HepG2 (cell line): ENCODE data around the gene ASB3. TPM values are rescaled to one million over a fixed set of nuclear protein-coding genes. Genes with fewer than 3 reads are reported as not detected.

ENCODE experiments used
- ARNT ChIP-seq: fragments of 450-650 bp; IDR thresholded peaks from 2 replicates; pipeline ENCODE4 v1.6.1; 2017
- ATAD3A ChIP-seq: sonication (generic); formaldehyde crosslinking; IDR thresholded peaks from 2 replicates; pipeline ENCODE4 v1.4.0; 2020; ENCODE audit warnings: missing genetic modification reagents
- CBFB ChIP-seq: sonication (generic); formaldehyde crosslinking; IDR thresholded peaks from 2 replicates; pipeline ENCODE4 v1.4.0; 2020; ENCODE audit warnings: missing genetic modification reagents
- DDIT3 ChIP-seq: sonication (generic); formaldehyde crosslinking; IDR thresholded peaks from 2 replicates; pipeline ENCODE4 v1.4.0; 2020; ENCODE audit warnings: mild to moderate bottlenecking, missing genetic modification reagents
- HMGA1 ChIP-seq: sonication (generic); formaldehyde crosslinking; conservative IDR thresholded peaks from 2 replicates; pipeline ENCODE4 v1.4.0; 2020; ENCODE audit warnings: missing genetic modification reagents
- MXD4 ChIP-seq: IDR thresholded peaks from 2 replicates; pipeline ENCODE4 v1.6.1; 2016; ENCODE audit warnings: mild to moderate bottlenecking, missing biosample characterization, missing genetic modification reagents
- PAF1 ChIP-seq: IDR thresholded peaks from 2 replicates; pipeline ENCODE4 v1.6.1; 2016; ENCODE audit warnings: missing genetic modification reagents, missing compliant biosample characterization
- RARG ChIP-seq: sonication (generic); formaldehyde crosslinking; IDR thresholded peaks from 2 replicates; pipeline ENCODE4 v1.4.0; 2020; ENCODE audit warnings: low read depth, mild to moderate bottlenecking, missing genetic modification reagents
- SSRP1 ChIP-seq: IDR thresholded peaks from 2 replicates; pipeline ENCODE4 v1.6.1; 2016; ENCODE audit warnings: control low read depth
- THYN1 ChIP-seq: sonication (generic); formaldehyde crosslinking; IDR thresholded peaks from 2 replicates; pipeline ENCODE4 v1.8.1; 2023; ENCODE audit warnings: low read depth, mild to moderate bottlenecking, moderate library complexity, missing genetic modification reagents, borderline replicate concordance
- ZBTB7A ChIP-seq: sonication (generic); formaldehyde crosslinking; IDR thresholded peaks from 2 replicates; pipeline ENCODE4 v1.8.0; 2022; ENCODE audit warnings: mild to moderate bottlenecking, missing genetic modification reagents
- ZFP37 ChIP-seq: sonication (generic); formaldehyde crosslinking; IDR thresholded peaks from 2 replicates; pipeline ENCODE4 v1.4.0; 2020; ENCODE audit warnings: missing genetic modification reagents, borderline replicate concordance
- ZNF652 ChIP-seq: IDR thresholded peaks from 2 replicates; pipeline ENCODE4 v1.6.1; 2016; ENCODE audit warnings: low read depth, borderline replicate concordance
- ZNF883 ChIP-seq: sonication (generic); formaldehyde crosslinking; IDR thresholded peaks from 2 replicates; pipeline ENCODE4 v1.5.1; 2020; ENCODE audit warnings: mild to moderate bottlenecking, missing genetic modification reagents; ENCODE audit errors: not compliant biosample characterization
- ZSCAN25 ChIP-seq: sonication (generic); formaldehyde crosslinking; IDR thresholded peaks from 2 replicates; pipeline ENCODE4 v1.8.0; 2022; ENCODE audit warnings: mild to moderate bottlenecking, missing genetic modification reagents
- polyA plus RNA-seq, 8 experiments: library from polyadenylated mRNA; depleted of rRNA in 3 of 8; stranded (reverse) in 7 of 8; unstranded in 1 of 8; fragments of >200 nt; fragmentation: Illumina TruSeq in 4 of 8; extraction: Trizol in 4 of 8; gene quantifications; 2 replicates each; pipeline versions ENCODE4 v1.2.1 to v1.2.3, GENCODE V29; 2011 to 2016; ENCODE audit warnings: low read depth in 4 of 8, missing spikeins in 1 of 8, mixed read lengths in 1 of 8; ENCODE audit not compliant: insufficient read depth in 1 of 8
- total RNA-seq, 5 experiments: library from RNA; depleted of rRNA; stranded (reverse); fragments of >200 nt; fragmentation: Illumina TruSeq; extraction: Trizol; gene quantifications; 2 replicates each; pipeline ENCODE4 v1.2.3, GENCODE V29; 2016; ENCODE audit warnings: low read depth in 1 of 5
- TF ChIP-seq, protein P1 (sequence below): IDR thresholded peaks from 2 replicates; pipeline ENCODE4 v1.6.1; 2016; ENCODE audit warnings: control low read depth
- TF ChIP-seq, protein P2 (sequence below): IDR thresholded peaks from 2 replicates; pipeline ENCODE4 v1.6.1; 2016; ENCODE audit warnings: mild to moderate bottlenecking
- TF ChIP-seq, protein P3 (sequence below), 2 experiments: sonication (generic) in 1 of 2; formaldehyde crosslinking in 1 of 2; IDR thresholded peaks; 2 replicates each; pipeline versions ENCODE4 v1.5.1 to v1.6.1; 2011 to 2020; ENCODE audit warnings: borderline replicate concordance in 1 of 2, low read depth in 1 of 2, low read length in 1 of 2, mild to moderate bottlenecking in 1 of 2, missing genetic modification reagents in 1 of 2, moderate library complexity in 1 of 2
- TF ChIP-seq, protein P4 (sequence below): sonication (generic); formaldehyde crosslinking; IDR thresholded peaks from 2 replicates; pipeline ENCODE4 v1.4.0; 2020; ENCODE audit warnings: mild to moderate bottlenecking, low read depth, missing genetic modification reagents
- TF ChIP-seq, protein P5 (sequence below): sonication (generic); formaldehyde crosslinking; IDR thresholded peaks from 2 replicates; pipeline ENCODE4 v1.5.0; 2020; ENCODE audit warnings: mild to moderate bottlenecking, low read depth, missing genetic modification reagents, borderline replicate concordance

ASB3 gene
- total and polyA plus RNA-seq, 2 of the 13 experiments (the other 11 are each of a cell fraction or from before 2014, with no cell fraction given) = 40.1 to 41.8 TPM

DNA sequence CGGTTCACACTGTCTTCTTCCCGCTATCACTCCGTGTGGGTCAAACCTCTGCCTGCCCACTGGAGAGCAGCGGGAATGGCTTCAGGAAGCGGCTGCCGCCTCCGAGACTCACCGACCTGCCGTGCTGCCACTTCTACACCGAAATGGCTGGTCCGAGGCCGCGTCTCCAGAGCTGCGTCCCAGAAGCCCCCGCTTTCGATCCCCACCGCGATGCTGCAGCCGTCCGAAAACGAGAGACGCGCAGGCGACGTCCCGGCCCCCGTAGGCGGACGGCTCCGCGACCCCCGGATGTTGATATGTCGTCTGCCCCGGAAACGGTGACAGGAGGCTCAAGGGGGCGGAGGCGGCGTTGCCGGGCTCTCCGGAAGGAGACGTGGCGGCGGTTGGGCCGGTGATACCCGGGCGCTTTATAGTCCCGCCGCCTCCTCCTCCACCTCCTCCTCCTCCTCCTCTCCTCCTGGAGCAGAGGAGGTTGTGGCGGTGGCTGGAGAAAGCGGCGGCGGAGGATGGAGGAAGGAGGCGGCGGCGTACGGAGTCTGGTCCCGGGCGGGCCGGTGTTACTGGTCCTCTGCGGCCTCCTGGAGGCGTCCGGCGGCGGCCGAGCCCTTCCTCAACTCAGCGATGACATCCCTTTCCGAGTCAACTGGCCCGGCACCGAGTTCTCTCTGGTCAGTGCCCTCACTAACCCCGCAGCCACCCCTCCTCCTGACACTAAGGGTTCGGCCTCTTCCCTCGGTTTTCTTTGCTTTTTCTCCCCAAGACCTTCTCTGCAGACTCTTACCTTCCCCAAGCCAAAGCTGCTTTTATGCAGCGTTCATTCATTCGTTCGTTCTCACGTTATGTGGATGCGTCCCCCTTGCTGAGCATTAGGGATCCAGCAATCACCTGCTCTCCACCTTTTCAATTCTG is at the start of gene ASB3, which contains the start of gene ERLEC1 (continued):
- TF ChIP-seq CBFB (CRISPR knock-in tag) (peak; percentile 94), ZSCAN25 (CRISPR knock-in tag) (peak; percentile 78), ARNT (no peak), ZBTB7A (CRISPR knock-in tag) (peak; percentile 92), ZFP37 (CRISPR knock-in tag) (0 out of 2 replicates have a peak, but pooled peaks have one; percentile 75), DDIT3 (no peak), ZNF883 (CRISPR knock-in tag) (peak; percentile 81), RARG (0 out of 2 replicates have a peak, but pooled peaks have one; percentile 77), MXD4 (peak; percentile 97; the same call in 1 of the 2 replicates), ATAD3A (CRISPR knock-in tag) (no peak), ZNF652 (CRISPR knock-in tag) (peak; percentile 25; the same call in 1 of the 2 replicates), HMGA1 (CRISPR knock-in tag) (no peak), THYN1 (CRISPR knock-in tag) (0 out of 2 replicates have a peak, but pooled peaks have one; percentile 21), PAF1 (CRISPR knock-in tag) (no peak), SSRP1 (CRISPR knock-in tag) (no peak)
- TF ChIP-seq, protein P1, sequence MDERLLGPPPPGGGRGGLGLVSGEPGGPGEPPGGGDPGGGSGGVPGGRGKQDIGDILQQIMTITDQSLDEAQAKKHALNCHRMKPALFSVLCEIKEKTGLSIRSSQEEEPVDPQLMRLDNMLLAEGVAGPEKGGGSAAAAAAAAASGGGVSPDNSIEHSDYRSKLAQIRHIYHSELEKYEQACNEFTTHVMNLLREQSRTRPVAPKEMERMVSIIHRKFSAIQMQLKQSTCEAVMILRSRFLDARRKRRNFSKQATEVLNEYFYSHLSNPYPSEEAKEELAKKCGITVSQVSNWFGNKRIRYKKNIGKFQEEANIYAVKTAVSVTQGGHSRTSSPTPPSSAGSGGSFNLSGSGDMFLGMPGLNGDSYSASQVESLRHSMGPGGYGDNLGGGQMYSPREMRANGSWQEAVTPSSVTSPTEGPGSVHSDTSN = 0 out of 2 replicates have a peak, but pooled peaks have one; percentile 5
- TF ChIP-seq, protein P2, sequence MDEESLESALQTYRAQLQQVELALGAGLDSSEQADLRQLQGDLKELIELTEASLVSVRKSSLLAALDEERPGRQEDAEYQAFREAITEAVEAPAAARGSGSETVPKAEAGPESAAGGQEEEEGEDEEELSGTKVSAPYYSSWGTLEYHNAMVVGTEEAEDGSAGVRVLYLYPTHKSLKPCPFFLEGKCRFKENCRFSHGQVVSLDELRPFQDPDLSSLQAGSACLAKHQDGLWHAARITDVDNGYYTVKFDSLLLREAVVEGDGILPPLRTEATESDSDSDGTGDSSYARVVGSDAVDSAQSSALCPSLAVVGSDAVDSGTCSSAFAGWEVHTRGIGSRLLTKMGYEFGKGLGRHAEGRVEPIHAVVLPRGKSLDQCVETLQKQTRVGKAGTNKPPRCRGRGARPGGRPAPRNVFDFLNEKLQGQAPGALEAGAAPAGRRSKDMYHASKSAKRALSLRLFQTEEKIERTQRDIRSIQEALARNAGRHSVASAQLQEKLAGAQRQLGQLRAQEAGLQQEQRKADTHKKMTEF (CRISPR knock-in tag) = peak; percentile 99
- TF ChIP-seq, protein P3, sequence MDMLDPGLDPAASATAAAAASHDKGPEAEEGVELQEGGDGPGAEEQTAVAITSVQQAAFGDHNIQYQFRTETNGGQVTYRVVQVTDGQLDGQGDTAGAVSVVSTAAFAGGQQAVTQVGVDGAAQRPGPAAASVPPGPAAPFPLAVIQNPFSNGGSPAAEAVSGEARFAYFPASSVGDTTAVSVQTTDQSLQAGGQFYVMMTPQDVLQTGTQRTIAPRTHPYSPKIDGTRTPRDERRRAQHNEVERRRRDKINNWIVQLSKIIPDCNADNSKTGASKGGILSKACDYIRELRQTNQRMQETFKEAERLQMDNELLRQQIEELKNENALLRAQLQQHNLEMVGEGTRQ (IDR thresholded peaks at IDR 0.05; ENCODE audit: low read depth, low read length) = no peak
- TF ChIP-seq, protein P3 (CRISPR knock-in tag; IDR thresholded peaks at IDR 0.05; ENCODE audit: borderline replicate concordance) = peak; percentile 45; the same call in 1 of the 2 replicates
- TF ChIP-seq, protein P4, sequence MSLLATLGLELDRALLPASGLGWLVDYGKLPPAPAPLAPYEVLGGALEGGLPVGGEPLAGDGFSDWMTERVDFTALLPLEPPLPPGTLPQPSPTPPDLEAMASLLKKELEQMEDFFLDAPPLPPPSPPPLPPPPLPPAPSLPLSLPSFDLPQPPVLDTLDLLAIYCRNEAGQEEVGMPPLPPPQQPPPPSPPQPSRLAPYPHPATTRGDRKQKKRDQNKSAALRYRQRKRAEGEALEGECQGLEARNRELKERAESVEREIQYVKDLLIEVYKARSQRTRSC (CRISPR knock-in tag) = peak; percentile 62; the same call in 1 of the 2 replicates
- TF ChIP-seq, protein P5, sequence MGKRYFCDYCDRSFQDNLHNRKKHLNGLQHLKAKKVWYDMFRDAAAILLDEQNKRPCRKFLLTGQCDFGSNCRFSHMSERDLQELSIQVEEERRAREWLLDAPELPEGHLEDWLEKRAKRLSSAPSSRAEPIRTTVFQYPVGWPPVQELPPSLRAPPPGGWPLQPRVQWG (CRISPR knock-in tag) = no peak
